NT2/D1 (cell line): ENCODE results near the gene ADAMTS13.

ENCODE experiments used
- YY1 ChIP-seq: IDR thresholded peaks from 2 replicates; pipeline ENCODE4 v1.6.1; 2011; ENCODE audit not compliant: insufficient read length, insufficient read depth
- ZNF274 ChIP-seq: IDR thresholded peaks from 2 replicates; pipeline ENCODE4 v1.6.1; 2011; ENCODE audit warnings: mild to moderate bottlenecking, low read depth, low read length

- TF ChIP-seq ZNF274 = no peak
- TF ChIP-seq YY1 = no peak
Measured at GRCh38 chr9:133406480-133407307, 15.5 kb upstream of the ADAMTS13 start.
